Ovary (tissue), 3 donors: ENCODE measurements around the gene LRRC10.

Experiments
- CTCF ChIP-seq, 3 donors: fragments of 450-650 bp in 2 of 3; fragments of 200-600 bp in 1 of 3; IDR thresholded peaks; one replicate each; pipeline versions ENCODE4 v1.5.1 to v1.8.0; 2016 to 2022; ENCODE audit warnings: antibody characterized with exemption in 3 of 3, mild to moderate bottlenecking in 1 of 3
- POLR2A ChIP-seq: fragments of 450-650 bp; IDR thresholded peaks from one replicate; pipeline ENCODE4 v1.6.1; 2017; ENCODE audit warnings: antibody characterized with exemption, mild to moderate bottlenecking, moderate library complexity
- donor health status: DM: no; HTN: no; CAD: no.

GRCh38 chr12:69570545-69571399, 39.9 kb downstream of the LRRC10 start:
- TF ChIP-seq POLR2A (no peak), CTCF (IDR thresholded peaks at IDR 0.05) (peak; percentile 52 to 73 (median 71))
